T-helper 17 cell (primary cell): Measurements from ENCODE around the gene SLC26A8. TPM values are rescaled to one million over a fixed set of nuclear protein-coding genes. Genes with fewer than 3 reads are reported as not detected.
"Not testable (repeated sequence)": the region's sequence is repeated elsewhere in the genome, so short reads cannot be mapped to it uniquely, and the experiment has no call there.

Experiments
- ATAC-seq: fragments of 150-1000 bp; cut with Tn5 transposase; 2 replicates; pipeline ENCODE4 v1.10.0; 2021; ENCODE audit warnings: mild to moderate bottlenecking, moderate library complexity
- DNase-seq, 3 donors: peaks; one replicate each; pipeline versions ENCODE4 v3.0.0 to v3.0.0-alpha.2; 2020 to 2021
- H3K9me3 ChIP-seq: one replicate; pipeline ENCODE4 v1.7.0; 2013; ENCODE audit warnings: low read length, mild to moderate bottlenecking; ENCODE audit not compliant: control insufficient read depth, poor library complexity, severe bottlenecking
- H3K27ac Mint-ChIP-seq: one replicate; pipeline ENCODE4 v1.8.0; 2022; ENCODE audit warnings: mild to moderate bottlenecking, moderate library complexity, mixed read lengths
- H3K27me3 Mint-ChIP-seq: one replicate; pipeline ENCODE4 v1.8.0; 2022; ENCODE audit warnings: mixed read lengths
- H3K36me3 Mint-ChIP-seq: one replicate; pipeline ENCODE4 v1.8.0; 2022; ENCODE audit warnings: low read depth, mixed read lengths
- H3K4me1 Mint-ChIP-seq: one replicate; pipeline ENCODE4 v1.8.0; 2022; ENCODE audit warnings: mild to moderate bottlenecking, mixed read lengths
- H3K4me3 Mint-ChIP-seq: one replicate; pipeline ENCODE4 v1.8.0; 2022; ENCODE audit warnings: mild to moderate bottlenecking, moderate library complexity, mixed read lengths
- total RNA-seq, 4 donors: library from RNA in 2 of 4; stranded (reverse) in 2 of 4; gene quantifications; one replicate each; pipeline ENCODE4 v1.2.3 and lab custom pipeline; 2022 to 2026

The SLC26A8 gene
- total RNA-seq, 2 donors from 2014 or later: 0.37 TPM; not detected in 1

DNA sequence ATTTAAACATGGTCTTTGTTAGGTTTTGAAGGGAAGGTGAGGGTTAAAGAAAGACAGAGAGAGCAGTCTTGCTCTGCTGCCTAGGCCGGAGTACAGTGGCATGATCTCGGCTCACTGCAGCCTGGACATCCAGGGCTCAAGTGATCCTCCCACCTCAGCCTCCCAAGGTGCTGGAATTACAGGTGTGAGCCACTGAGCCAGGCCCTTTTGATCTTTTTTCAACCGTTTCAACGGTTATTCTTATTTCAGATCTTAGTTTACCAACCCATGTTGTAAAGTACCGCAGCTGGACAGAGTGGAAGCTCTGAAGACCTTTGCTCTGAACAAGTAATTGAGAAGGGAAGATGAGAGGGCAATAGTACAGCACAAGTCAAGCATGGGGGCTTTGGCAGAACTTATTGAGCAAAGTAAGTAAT lies 102.3 kb downstream of the SLC26A8 start:
- peaks cover 37% of the 10 kb centered on the region for H3K4me1 Mint-ChIP-seq
- H3K27ac Mint-ChIP-seq: peak overlapping the region; percentile 96
- no peaks in the 10 kb centered on the region for H3K27me3 Mint-ChIP-seq
- peaks cover 2% of the 10 kb centered on the region for H3K36me3 Mint-ChIP-seq
- no peaks in the 10 kb centered on the region for H3K9me3 ChIP-seq
- DNase-seq (no peak), ATAC-seq (no peak)
- H3K4me3 Mint-ChIP-seq: no peak overlapping the region

DNA sequence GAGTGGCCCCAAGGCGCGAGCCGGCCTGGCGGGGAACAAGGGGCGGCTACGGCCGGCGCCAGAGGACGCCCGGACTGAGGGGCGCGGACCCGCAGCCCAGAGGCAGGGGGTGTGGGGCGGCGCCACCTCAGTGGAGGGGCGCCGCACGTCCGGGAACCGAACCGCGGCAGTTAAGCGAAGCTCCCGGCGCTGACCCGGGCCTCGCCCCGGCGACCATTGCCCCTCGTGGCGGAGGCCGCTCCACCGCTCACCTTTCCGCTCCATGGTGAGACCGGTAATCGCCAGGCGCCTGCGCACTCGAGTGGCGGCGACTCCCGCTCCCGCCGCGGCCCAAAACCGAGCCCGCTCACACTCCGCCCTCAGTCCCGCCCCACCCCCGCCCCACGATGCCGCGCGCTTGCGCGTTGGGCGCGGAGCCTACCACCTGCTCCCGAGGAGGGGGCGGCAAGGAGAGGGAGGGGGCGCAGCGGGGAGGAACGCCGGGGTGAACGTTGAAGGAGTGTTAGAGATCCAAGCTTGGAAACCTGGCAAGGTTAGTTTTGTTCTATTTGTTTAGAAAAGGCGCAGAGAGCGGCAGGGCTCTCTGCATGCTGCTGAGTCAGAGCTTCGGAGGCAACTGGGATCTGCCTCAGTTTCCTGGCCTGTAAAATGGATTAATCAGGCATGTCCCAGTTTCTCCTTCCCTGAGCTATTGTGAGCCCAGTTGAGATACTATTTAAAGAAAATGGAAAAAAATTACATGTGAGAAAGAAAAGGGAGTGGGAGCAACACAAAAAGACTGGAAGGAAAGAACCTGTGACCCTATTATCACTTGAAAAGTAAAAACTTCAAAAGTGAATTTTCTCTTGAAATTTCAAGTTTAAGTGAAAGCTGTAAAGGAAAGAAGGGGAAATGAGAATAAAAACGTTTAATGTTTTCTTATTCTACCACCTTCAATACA lies 103.4 kb downstream of the SLC26A8 start, which contains the start of gene SRPK1:
Gene SRPK1, minus strand, starts transcription at position 306 of the 940 bp plus-strand sequence. Its CDS starts 42 bp downstream, at position 264.
- peaks cover 2% of the 10 kb centered on the region for H3K36me3 Mint-ChIP-seq
- peak within 1 kb of the TSS; percentile 96 for H3K27ac Mint-ChIP-seq
- H3K4me3 Mint-ChIP-seq: peak within 1 kb of the TSS; percentile 97
- ATAC-seq: peak; percentile 74
- DNase-seq: peak; percentile 68 to 78 (median 78)
- no peaks in the 10 kb centered on the region for H3K27me3 Mint-ChIP-seq
- no peaks in the 10 kb centered on the region for H3K9me3 ChIP-seq
- H3K4me1 Mint-ChIP-seq: peaks cover 42% of the 10 kb centered on the region

DNA sequence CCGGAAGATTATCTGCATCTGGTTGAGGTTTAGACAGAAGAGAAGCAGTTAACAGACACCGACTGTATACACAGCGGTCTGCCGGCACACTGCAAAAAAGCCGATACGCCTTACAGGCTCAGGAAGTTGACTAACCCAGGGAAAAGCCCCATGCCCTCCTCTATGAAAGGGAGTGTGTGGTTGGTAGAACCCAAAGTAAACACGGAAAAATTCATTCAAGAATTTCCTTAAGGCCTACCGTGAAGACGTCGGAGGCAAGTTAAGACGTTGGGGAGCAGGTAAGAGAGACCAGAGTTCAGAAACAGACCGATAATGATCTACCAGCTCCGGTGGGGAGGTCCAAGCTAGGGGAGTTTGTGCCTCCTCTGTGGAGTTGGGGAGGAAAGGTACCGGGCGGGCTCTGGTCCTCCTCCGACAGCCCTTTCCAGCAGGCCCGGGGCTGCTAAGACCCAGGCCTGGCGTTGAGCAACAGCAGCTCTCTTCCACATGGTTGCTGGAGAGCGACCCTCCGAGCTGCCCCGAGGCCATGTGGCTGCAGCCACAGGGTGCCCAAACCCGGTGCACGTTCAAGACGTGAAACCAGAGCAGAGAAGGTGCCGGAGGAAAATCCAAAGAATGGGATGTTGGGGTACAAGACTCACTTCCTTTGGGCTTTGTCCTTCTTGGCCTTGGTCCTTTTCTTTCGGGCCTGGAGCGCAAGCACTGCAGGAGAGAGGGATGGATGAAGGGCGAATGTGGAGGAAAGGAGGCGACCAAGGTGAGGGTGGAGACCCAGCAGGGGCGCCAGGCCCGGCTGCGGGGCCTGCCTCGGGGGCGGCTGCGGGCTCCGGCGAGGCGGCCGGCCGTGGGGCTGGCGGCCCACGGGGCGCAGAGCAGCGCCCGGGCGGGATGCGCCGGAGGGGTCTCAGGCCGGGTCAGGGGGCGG lies 104.4 kb downstream of the SLC26A8 start:
- peak overlapping the region; percentile 97 for H3K4me3 Mint-ChIP-seq
- H3K27me3 Mint-ChIP-seq: no peaks in the 10 kb centered on the region
- ATAC-seq (peak; percentile 83), DNase-seq (peak; percentile 19 to 38 (median 33))
- peaks cover 2% of the 10 kb centered on the region for H3K36me3 Mint-ChIP-seq
- peak overlapping the region; percentile 96 for H3K27ac Mint-ChIP-seq
- peaks cover 42% of the 10 kb centered on the region for H3K4me1 Mint-ChIP-seq
- no peaks in the 10 kb centered on the region for H3K9me3 ChIP-seq

DNA sequence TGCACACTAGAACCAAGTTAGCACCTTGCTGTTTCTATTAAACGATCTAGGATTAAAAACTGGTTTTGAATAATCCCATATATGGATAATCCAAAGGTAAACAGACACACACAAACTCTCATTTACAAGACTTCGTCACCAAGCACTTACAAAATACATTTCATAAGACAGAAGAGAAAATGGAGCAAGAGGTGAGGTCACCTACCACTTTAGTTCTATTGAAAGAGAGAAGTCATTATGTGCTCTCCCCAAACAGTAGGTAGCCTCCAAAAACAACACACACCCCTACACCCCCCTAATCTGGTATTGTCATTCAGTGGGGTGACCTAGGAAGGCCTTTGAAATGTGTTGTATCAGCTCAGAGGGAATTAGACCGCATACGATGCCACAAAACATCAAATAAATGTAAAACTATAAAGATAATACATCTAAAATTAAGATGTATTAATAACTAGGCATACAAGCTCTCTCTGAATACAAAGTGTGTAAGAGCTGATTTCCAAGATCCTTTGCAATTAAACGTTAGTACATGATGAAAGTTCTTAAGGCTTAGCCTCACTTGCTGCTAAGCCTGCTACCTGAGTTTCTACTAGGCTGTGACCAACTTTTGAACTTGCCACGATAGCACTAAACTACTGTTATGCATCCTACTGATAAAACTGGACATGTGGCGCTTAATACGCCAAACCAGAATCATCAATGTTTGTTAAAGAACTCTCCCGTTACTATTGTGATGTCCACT lies 105.2 kb downstream of the SLC26A8 start:
- ATAC-seq (peak; percentile 44), DNase-seq (no peak)
- no peaks in the 10 kb centered on the region for H3K9me3 ChIP-seq
- peak overlapping the region; percentile 97 for H3K4me3 Mint-ChIP-seq
- H3K4me1 Mint-ChIP-seq: peaks cover 37% of the 10 kb centered on the region
- H3K27ac Mint-ChIP-seq: peak overlapping the region; percentile 96
- H3K27me3 Mint-ChIP-seq: no peaks in the 10 kb centered on the region
- peaks cover 2% of the 10 kb centered on the region for H3K36me3 Mint-ChIP-seq

DNA sequence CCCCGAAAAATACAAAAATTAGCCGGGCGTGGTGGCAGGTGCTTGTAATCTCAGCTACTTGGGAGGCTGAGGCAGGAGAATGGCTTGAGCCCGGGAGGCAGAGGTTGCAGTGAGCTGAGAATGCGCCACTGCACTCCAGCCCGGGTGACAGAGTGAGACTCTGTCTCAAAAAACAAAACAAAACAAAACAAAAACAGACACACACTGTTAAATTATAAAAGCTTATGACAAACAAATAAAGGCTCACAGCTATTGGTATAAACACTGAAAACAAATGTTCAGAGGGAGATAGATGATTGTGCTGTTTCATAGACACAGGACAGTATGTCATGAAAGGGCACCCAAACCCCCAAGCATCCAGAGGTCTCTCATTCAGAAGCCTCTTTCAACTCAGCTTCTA lies 107.5 kb downstream of the SLC26A8 start:
- not testable (repeated sequence) for H3K36me3 Mint-ChIP-seq
- Mint-ChIP-seq H3K27ac (peak overlapping the region; percentile 96), H3K4me1 (peaks cover 31% of the 10 kb centered on the region)

DNA sequence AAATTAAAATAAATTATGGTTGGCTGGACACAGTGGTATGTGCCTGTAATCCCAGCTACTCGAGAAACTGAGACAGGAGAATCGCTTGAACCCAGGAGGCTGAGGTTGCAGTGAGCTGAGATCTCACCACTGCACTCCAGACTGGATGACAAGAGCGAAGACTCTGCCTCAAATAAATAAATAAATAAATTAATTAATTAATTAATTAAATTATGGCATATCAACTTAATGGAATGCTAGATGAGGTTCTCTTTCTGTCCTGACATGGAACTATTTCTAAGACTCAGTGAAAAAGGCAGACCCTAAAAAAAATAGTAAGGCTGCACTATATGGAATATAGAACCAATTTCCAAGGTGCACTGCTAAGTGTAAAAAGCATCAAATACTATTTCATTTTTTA lies 108.4 kb downstream of the SLC26A8 start:
- H3K27me3 Mint-ChIP-seq: no peaks in the 10 kb centered on the region
- no peak for ATAC-seq
- peaks cover 28% of the 10 kb centered on the region for H3K4me1 Mint-ChIP-seq
- peaks cover 2% of the 10 kb centered on the region for H3K36me3 Mint-ChIP-seq
- H3K4me3 Mint-ChIP-seq: no peak overlapping the region
- no peak overlapping the region for H3K27ac Mint-ChIP-seq
- H3K9me3 ChIP-seq: no peaks in the 10 kb centered on the region
- DNase-seq: no peak

More for the DNA sequence above, 107.5 kb downstream of the SLC26A8 start:
- not testable (repeated sequence) for DNase-seq, ATAC-seq, H3K9me3 ChIP-seq, H3K27me3 Mint-ChIP-seq, H3K4me3 Mint-ChIP-seq

DNA sequence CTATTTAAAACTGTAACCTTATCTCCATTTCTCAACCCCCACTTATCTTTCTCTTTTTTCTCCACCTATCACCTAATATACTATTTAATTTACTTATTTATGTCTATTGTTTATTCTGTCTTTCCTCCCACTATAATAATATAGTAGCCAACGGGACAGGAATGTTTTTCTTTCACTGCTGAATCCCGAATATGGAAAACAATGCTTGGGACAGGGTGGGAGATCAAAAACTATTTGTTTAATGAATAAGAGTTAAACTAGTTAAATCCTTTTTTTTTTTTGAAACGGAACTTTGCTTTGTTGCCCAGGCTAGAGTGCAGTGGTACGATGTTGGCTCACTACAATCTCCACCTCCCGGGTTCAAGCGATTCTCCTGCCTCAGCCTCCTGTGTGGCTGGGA lies 109.9 kb downstream of the SLC26A8 start:
- H3K27ac Mint-ChIP-seq: no peak overlapping the region
- no peak overlapping the region for H3K4me3 Mint-ChIP-seq
- peaks cover 1% of the 10 kb centered on the region for H3K9me3 ChIP-seq
- no peaks in the 10 kb centered on the region for H3K27me3 Mint-ChIP-seq
- peaks cover 20% of the 10 kb centered on the region for H3K4me1 Mint-ChIP-seq
- DNase-seq (no peak), ATAC-seq (no peak)
- H3K36me3 Mint-ChIP-seq: peaks cover 5% of the 10 kb centered on the region

DNA sequence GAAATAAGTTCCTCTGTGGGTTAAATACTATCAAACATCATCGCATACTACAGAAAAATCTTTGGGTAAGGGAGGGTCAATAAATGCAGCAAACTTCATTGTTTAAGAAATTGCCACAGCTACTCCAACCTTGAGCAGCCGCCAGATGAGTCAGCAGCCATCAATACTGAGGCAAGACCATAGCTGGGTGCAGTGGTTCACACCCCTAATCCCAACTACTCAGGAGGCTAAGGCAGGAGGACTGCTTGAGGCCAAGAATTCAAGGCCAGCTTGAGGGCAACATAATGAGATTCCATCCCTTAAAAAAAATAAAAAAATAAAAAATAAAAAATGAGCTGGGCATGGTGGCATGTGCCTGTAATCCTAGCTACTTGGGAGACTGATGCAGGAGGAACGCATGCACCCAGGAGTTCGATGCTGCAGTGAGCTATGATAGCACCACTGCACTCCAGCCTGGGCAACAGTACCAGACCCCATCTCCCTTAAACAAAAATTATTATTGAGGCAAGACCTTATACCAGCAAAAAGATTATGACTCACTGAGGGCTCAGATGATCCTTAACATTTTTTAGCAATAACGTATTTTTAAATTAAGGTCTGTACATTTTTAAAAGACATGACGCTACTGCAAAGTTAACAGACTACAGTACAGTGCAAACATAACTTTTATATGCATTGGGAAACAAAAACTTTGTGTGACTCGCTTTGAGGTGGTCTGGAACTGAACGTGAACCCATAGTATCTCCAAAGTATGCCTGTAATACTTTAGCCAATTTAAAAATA lies 112.4 kb downstream of the SLC26A8 start:
- ATAC-seq: no peak
- H3K4me1 Mint-ChIP-seq: peaks cover 4% of the 10 kb centered on the region
- DNase-seq: no peak
- no peaks in the 10 kb centered on the region for H3K27me3 Mint-ChIP-seq
- H3K27ac Mint-ChIP-seq: no peak overlapping the region
- peaks cover 3% of the 10 kb centered on the region for H3K9me3 ChIP-seq
- no peak overlapping the region for H3K4me3 Mint-ChIP-seq
- H3K36me3 Mint-ChIP-seq: peaks cover 6% of the 10 kb centered on the region

DNA sequence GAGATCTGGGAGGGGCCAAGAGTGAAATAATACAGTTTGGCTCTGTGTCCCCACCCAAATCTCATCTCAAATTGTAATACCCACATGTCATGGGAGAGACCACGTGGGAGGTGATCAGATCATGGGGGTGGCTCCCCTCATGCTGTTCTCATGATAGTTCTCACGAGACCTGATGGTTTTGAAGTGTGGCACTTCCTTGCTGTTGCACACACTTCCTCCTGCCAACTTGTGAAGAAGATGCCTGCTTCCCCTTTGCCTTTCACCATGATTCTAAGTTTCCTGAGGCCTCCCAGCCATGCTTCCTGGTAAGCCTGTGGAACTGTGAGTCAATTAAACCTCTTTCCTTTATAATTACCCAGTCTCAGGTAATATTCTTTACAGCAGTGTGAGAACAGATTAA lies 114.9 kb downstream of the SLC26A8 start:
- H3K9me3 ChIP-seq, ATAC-seq, DNase-seq, H3K4me3 Mint-ChIP-seq, H3K27me3 Mint-ChIP-seq, H3K4me1 Mint-ChIP-seq, H3K27ac Mint-ChIP-seq, H3K36me3 Mint-ChIP-seq: not testable (repeated sequence)

DNA sequence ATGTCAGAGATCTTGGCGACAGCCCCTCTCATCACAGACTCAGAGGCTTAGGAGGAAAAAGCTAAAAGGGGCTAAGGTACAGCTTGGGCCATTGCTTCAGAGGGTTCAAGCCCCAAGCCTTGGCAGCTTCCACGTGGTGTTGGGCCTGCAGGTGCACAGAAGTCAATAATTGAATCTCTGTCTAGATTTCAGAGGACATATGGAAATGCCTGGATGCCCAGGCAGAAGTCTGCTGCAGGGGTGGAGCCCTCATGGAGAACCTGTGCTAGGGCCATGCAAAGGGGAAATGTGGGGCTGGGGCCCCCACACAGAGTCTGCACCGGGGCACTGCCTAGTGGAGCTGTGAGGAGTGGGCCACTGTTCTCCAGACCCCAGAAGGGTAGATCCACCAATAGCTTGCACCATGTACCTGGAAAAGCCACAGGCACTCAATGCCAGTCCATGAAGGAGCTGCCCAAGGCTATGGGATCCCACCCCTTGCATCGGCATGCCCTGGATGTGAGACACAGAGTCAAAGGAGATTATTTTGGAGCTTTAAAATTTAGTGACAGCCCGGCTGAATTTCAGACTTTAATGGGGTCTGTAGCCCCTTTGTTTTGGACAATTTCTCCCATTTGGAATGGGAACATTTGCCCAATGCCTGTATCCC lies 115.6 kb downstream of the SLC26A8 start:
- H3K4me1 Mint-ChIP-seq, DNase-seq, H3K27ac Mint-ChIP-seq, H3K27me3 Mint-ChIP-seq, H3K9me3 ChIP-seq, ATAC-seq, H3K36me3 Mint-ChIP-seq, H3K4me3 Mint-ChIP-seq: not testable (repeated sequence)

DNA sequence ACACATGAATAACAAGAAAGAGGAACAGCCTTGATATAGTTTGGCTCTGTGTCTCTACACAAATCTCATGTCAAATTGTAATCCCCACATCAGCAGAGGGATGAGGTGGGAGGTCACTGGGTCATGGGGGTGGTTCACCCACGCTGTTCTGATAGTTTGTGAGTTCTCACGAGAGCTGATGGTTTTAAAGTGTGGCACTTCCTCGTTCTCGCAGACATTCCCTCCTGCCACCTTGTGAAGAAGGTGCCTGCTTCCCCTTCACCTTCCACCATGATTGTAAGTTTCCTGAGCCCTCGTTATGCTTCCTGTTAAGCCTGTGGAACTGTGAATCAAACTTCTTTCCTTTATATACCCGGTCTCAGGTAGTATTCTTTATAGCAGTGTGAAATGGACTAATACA lies 116.7 kb downstream of the SLC26A8 start:
- H3K36me3 Mint-ChIP-seq: peaks cover 6% of the 10 kb centered on the region
- peaks cover 3% of the 10 kb centered on the region for H3K9me3 ChIP-seq
- H3K4me1 Mint-ChIP-seq: peaks cover 10% of the 10 kb centered on the region
- H3K4me3 Mint-ChIP-seq: no peak overlapping the region
- H3K27ac Mint-ChIP-seq: no peak overlapping the region
- no peaks in the 10 kb centered on the region for H3K27me3 Mint-ChIP-seq
- DNase-seq (no peak), ATAC-seq (no peak)

DNA sequence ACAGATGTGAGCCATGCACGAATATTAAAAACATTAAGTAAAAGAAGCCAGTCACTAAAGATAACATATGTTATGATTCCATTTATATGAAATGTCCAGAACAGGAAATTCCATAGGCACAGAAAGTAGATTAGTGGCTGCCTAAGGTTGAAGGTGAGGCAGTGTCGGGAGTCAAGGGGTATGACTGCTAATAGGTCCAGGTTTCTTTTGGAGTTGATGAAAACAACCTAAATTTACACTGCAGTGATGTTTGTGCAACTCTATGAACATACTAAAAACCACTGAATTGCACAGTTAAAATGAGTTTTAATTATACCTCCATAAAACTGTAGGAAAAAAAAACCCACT lies 118.0 kb downstream of the SLC26A8 start:
- no peak for ATAC-seq
- H3K4me1 Mint-ChIP-seq: peaks cover 11% of the 10 kb centered on the region
- H3K9me3 ChIP-seq: peaks cover 3% of the 10 kb centered on the region
- DNase-seq: no peak
- no peak overlapping the region for H3K27ac Mint-ChIP-seq
- H3K27me3 Mint-ChIP-seq: no peaks in the 10 kb centered on the region
- no peak overlapping the region for H3K4me3 Mint-ChIP-seq
- H3K36me3 Mint-ChIP-seq: peaks cover 6% of the 10 kb centered on the region
